HUES6 (cell line): ENCODE data around the gene TRIM67.
"Not testable (repeated sequence)": the region's sequence is repeated elsewhere in the genome, so short reads cannot be mapped to it uniquely, and the experiment has no call there.

Experiments
- H3K27ac ChIP-seq: 2 replicates; pipeline ENCODE4 v1.7.0; 2013; ENCODE audit warnings: low read depth, mild to moderate bottlenecking, low read length, inconsistent platforms
- H3K27me3 ChIP-seq: 2 replicates; pipeline ENCODE4 v1.6.1; 2013; ENCODE audit warnings: low read length; ENCODE audit not compliant: control insufficient read depth, insufficient read depth
- H3K36me3 ChIP-seq: 2 replicates; pipeline ENCODE4 v1.6.1; 2013; ENCODE audit warnings: low read length; ENCODE audit not compliant: control insufficient read depth, insufficient read depth
- H3K4me1 ChIP-seq: 2 replicates; pipeline ENCODE4 v1.6.1; 2013; ENCODE audit warnings: low read length; ENCODE audit not compliant: control insufficient read depth, insufficient read depth
- H3K4me3 ChIP-seq: 2 replicates; pipeline ENCODE4 v1.5.1; 2013; ENCODE audit warnings: low read depth, low read length
- H3K9ac ChIP-seq: one replicate; pipeline ENCODE4 v1.6.1; 2013; ENCODE audit warnings: mild to moderate bottlenecking, low read length
- H3K9me3 ChIP-seq: 2 replicates; pipeline ENCODE4 v1.6.1; 2013; ENCODE audit warnings: low read depth, low read length; ENCODE audit not compliant: control insufficient read depth, insufficient read depth

The TRIM67 gene

GRCh38 chr1:231161667-231162296 is at the start of gene TRIM67:
Gene TRIM67, plus strand, starts transcription at chr1:231162058. Its CDS starts 912 bp downstream, at chr1:231162970.
- Histone ChIP-seq H3K9me3 (no peaks in the 10 kb centered on the region), H3K27me3 (peaks cover 98% of the 10 kb centered on the region), H3K36me3 (no peaks in the 10 kb centered on the region), H3K9ac (no peak within 1 kb of the TSS), H3K27ac (no peak within 1 kb of the TSS), H3K4me1 (0 out of 2 replicates have a peak, but pooled peaks cover 6% of the 10 kb centered on the region), H3K4me3 (peak within 1 kb of the TSS; percentile 61)

- H3K4me3 ChIP-seq, result no peak overlapping the region
- H3K9me3 ChIP-seq, result no peaks in the 10 kb centered on the region
- no peaks in the 10 kb centered on the region; the same call in 1 of the 2 replicates for H3K4me1 ChIP-seq
- H3K27ac ChIP-seq, result no peak overlapping the region
- no peaks in the 10 kb centered on the region for H3K36me3 ChIP-seq
- H3K9ac ChIP-seq, result no peak overlapping the region
- peaks cover 10% of the 10 kb centered on the region for H3K27me3 ChIP-seq
These were observed 45.1 kb upstream of the TRIM67 start for GRCh38 chr1:231116738-231117137.

GRCh38 chr1:231118704-231119453 is 43.0 kb upstream of the TRIM67 start:
- no peaks in the 10 kb centered on the region; the same call in 1 of the 2 replicates for H3K4me1 ChIP-seq
- no peak overlapping the region for H3K9ac ChIP-seq
- peaks cover 10% of the 10 kb centered on the region for H3K27me3 ChIP-seq
- no peaks in the 10 kb centered on the region for H3K36me3 ChIP-seq
- no peaks in the 10 kb centered on the region for H3K9me3 ChIP-seq
- H3K27ac ChIP-seq, result no peak overlapping the region
- H3K4me3 ChIP-seq, result no peak overlapping the region

- H3K36me3 ChIP-seq, result no peaks in the 10 kb centered on the region
- H3K4me1 ChIP-seq, result no peaks in the 10 kb centered on the region; the same call in 1 of the 2 replicates
- no peak overlapping the region for H3K9ac ChIP-seq
- no peaks in the 10 kb centered on the region for H3K9me3 ChIP-seq
- no peak overlapping the region for H3K4me3 ChIP-seq
- no peak overlapping the region for H3K27ac ChIP-seq
- peaks cover 10% of the 10 kb centered on the region for H3K27me3 ChIP-seq
These were observed 40.3 kb upstream of the TRIM67 start for GRCh38 chr1:231121533-231121932.

GRCh38 chr1:231122143-231122542 is 39.7 kb upstream of the TRIM67 start:
- peaks cover 3% of the 10 kb centered on the region for H3K9me3 ChIP-seq
- H3K27me3 ChIP-seq, result peaks cover 9% of the 10 kb centered on the region; the same call in 1 of the 2 replicates
- H3K36me3 ChIP-seq, result no peaks in the 10 kb centered on the region
- H3K27ac ChIP-seq, result no peak overlapping the region
- no peak overlapping the region for H3K9ac ChIP-seq
- H3K4me1 ChIP-seq, result no peaks in the 10 kb centered on the region; the same call in 1 of the 2 replicates
- H3K4me3 ChIP-seq, result no peak overlapping the region

GRCh38 chr1:231124746-231125145 is 37.1 kb upstream of the TRIM67 start:
- Histone ChIP-seq H3K4me1 (no peaks in the 10 kb centered on the region), H3K4me3 (no peak overlapping the region), H3K27ac (no peak overlapping the region), H3K9ac (no peak overlapping the region), H3K9me3 (peaks cover 4% of the 10 kb centered on the region), H3K27me3 (no peaks in the 10 kb centered on the region), H3K36me3 (no peaks in the 10 kb centered on the region)

- Histone ChIP-seq H3K27me3 (no peaks in the 10 kb centered on the region), H3K4me3 (no peak overlapping the region), H3K9me3 (peaks cover 4% of the 10 kb centered on the region), H3K27ac (no peak overlapping the region), H3K4me1 (no peaks in the 10 kb centered on the region), H3K36me3 (no peaks in the 10 kb centered on the region), H3K9ac (no peak overlapping the region)
These were observed 35.8 kb upstream of the TRIM67 start for GRCh38 chr1:231125972-231126580.

- not testable (repeated sequence) for H3K27me3 ChIP-seq, H3K4me1 ChIP-seq, H3K36me3 ChIP-seq, H3K9ac ChIP-seq, H3K27ac ChIP-seq, H3K9me3 ChIP-seq, H3K4me3 ChIP-seq
These were observed 34.8 kb upstream of the TRIM67 start for GRCh38 chr1:231127106-231127505.

- not testable (repeated sequence) for H3K27ac ChIP-seq, H3K4me3 ChIP-seq, H3K27me3 ChIP-seq, H3K36me3 ChIP-seq, H3K9ac ChIP-seq, H3K9me3 ChIP-seq, H3K4me1 ChIP-seq
These were observed 33.4 kb upstream of the TRIM67 start for GRCh38 chr1:231128471-231128870.

- Histone ChIP-seq H3K4me3 (no peak overlapping the region), H3K9me3 (peaks cover 4% of the 10 kb centered on the region), H3K36me3 (no peaks in the 10 kb centered on the region), H3K4me1 (no peaks in the 10 kb centered on the region), H3K27me3 (no peaks in the 10 kb centered on the region; the same call in 1 of the 2 replicates), H3K27ac (no peak overlapping the region), H3K9ac (no peak overlapping the region)
These were observed 31.3 kb upstream of the TRIM67 start for GRCh38 chr1:231130544-231130943.

- not testable (repeated sequence) for H3K4me1 ChIP-seq, H3K4me3 ChIP-seq, H3K36me3 ChIP-seq, H3K27me3 ChIP-seq, H3K27ac ChIP-seq, H3K9ac ChIP-seq, H3K9me3 ChIP-seq
These were observed 29.3 kb upstream of the TRIM67 start for GRCh38 chr1:231132591-231132990.
